Measurements from ENCODE around the gene CAMTA1. TPM values are rescaled to one million over a fixed set of nuclear protein-coding genes. Genes with fewer than 3 reads are reported as not detected.

Gene CAMTA1
- total and polyA plus RNA-seq, 8 donors: 42.8 to 213 (median 118) TPM

DNA sequence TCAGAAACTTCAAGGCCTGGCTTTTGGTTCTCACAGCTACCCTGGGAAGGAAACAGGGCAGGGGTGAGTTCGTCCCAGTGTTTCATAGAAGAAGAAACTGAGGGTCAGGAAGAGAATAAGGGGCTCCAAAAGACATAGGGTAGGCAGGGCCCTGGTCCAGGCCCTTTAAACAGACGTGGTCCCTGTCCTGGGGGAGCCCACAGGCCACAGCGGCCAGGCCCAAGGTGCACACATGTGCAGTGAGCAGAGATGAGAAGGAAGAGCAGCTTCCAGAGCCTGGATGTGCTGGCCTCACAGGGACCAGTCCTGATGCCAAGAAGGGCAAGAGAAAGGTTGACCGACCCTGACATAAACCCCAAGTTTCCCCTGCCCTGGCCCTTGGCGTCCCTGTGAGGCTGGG lies 690.4 kb downstream of the CAMTA1 start:
- no peak for TF ChIP-seq POLR2AphosphoS5 (IDR thresholded peaks at IDR 0.05)
- TF ChIP-seq, protein P1, sequence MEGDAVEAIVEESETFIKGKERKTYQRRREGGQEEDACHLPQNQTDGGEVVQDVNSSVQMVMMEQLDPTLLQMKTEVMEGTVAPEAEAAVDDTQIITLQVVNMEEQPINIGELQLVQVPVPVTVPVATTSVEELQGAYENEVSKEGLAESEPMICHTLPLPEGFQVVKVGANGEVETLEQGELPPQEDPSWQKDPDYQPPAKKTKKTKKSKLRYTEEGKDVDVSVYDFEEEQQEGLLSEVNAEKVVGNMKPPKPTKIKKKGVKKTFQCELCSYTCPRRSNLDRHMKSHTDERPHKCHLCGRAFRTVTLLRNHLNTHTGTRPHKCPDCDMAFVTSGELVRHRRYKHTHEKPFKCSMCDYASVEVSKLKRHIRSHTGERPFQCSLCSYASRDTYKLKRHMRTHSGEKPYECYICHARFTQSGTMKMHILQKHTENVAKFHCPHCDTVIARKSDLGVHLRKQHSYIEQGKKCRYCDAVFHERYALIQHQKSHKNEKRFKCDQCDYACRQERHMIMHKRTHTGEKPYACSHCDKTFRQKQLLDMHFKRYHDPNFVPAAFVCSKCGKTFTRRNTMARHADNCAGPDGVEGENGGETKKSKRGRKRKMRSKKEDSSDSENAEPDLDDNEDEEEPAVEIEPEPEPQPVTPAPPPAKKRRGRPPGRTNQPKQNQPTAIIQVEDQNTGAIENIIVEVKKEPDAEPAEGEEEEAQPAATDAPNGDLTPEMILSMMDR (IDR thresholded peaks at IDR 0.05): no peak
- TF ChIP-seq POLR2A (IDR thresholded peaks at IDR 0.05): no peak
- intact Hi-C loops (cut with DNase I; ENCODE audit: low total_unique reads): no loop called here
- no peaks in the 10 kb centered on the region for H3K9me3 ChIP-seq

DNA sequence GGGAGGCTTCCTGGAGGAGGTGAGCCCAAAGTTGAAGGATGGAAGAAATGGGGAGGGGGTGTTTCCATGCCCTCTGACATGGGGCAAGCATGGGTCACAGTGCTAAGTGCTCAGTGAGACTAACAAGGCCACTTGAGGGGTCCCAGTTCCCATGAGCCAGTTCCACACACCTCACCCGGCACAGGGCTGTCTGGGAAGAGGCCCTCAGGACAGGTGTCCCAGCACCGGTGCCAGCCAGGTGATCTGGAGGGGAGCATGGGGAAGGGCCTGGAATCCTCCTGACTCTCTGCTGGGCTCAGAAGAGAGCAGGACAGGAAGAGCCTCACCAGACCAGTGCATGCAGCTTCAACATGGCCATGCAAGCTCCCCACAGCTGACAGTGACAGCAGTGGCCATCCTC lies 691.1 kb downstream of the CAMTA1 start:
- Histone ChIP-seq H3K9me3 (no peaks in the 10 kb centered on the region), H3K27me3 (no peaks in the 10 kb centered on the region), H3K4me3 (no peak overlapping the region), H3K4me1 (peaks cover 0 to 29% (median 10%) of the 10 kb centered on the region in 4 donors), H3K36me3 (no peaks in the 10 kb centered on the region), H3K27ac (no peak overlapping the region)
- no peak for DNase-seq
- intact Hi-C loops (cut with DNase I; ENCODE audit: low total_unique reads): no loop called here
- no peak for TF ChIP-seq POLR2AphosphoS5 (IDR thresholded peaks at IDR 0.05)
- TF ChIP-seq POLR2A (IDR thresholded peaks at IDR 0.05): no peak
- TF ChIP-seq, protein P1 (IDR thresholded peaks at IDR 0.05): no peak
- no peak for TF ChIP-seq EP300 (IDR thresholded peaks at IDR 0.05)
- 85 to 100% (median 92%) methylated on average over 1 to 2 of the region's 2 CpGs for WGBS, 5 donors

More for the DNA sequence above, 690.4 kb downstream of the CAMTA1 start:
- H3K4me1 ChIP-seq: peaks cover 0 to 36% (median 17%) of the 10 kb centered on the region in 4 donors
- no peaks in the 10 kb centered on the region for H3K27me3 ChIP-seq
- no peaks in the 10 kb centered on the region for H3K36me3 ChIP-seq
- no peak overlapping the region for H3K27ac ChIP-seq
- no peak for DNase-seq
- WGBS, 5 donors: 79 to 86% (median 80%) methylated on average over 4 to 5 of the region's 5 CpGs
- no peak overlapping the region for H3K4me3 ChIP-seq

DNA sequence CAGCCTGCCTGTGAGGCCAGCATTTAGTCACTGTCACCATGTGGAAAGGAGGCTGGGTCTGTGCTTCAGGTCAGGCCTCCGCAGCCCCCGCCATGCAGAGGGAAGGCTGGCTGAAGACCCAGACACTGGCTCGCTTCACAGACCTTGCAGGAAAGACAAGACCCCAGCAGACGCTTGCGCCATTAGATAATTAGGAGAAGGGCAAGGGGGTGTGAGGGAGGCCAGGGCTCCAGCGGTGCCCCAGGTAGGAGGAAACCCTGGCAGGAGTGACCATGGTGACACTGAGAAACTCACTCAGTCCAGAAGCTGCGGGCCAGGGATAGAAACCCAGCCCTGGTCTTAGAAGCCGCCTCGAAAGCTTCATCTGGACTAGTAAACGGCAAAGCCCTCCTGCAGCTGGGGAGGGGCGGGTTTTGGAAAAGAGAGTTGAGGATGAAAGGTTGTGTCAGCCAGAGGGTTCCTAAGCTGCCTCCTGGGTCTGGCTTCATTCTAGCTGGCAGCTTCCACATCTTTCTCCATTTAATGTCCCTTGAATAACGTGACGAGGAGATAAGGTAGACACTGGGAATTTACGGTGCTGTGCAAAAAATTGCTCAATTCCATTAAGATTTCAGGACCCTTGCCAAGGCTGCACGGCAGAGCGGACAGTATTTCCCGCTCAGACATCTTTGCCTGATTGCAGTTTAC lies 691.8 kb downstream of the CAMTA1 start:
- Histone ChIP-seq H3K27me3 (no peaks in the 10 kb centered on the region), H3K9me3 (no peaks in the 10 kb centered on the region), H3K4me1 (peaks cover 0 to 23% (median 6%) of the 10 kb centered on the region in 4 donors), H3K27ac (no peak overlapping the region), H3K4me3 (no peak overlapping the region), H3K36me3 (no peaks in the 10 kb centered on the region)
- DNase-seq: no peak
- TF ChIP-seq EP300 (IDR thresholded peaks at IDR 0.05) (no peak), POLR2A (IDR thresholded peaks at IDR 0.05) (no peak), POLR2AphosphoS5 (IDR thresholded peaks at IDR 0.05) (no peak)
- TF ChIP-seq, protein P1 (IDR thresholded peaks at IDR 0.05): no peak
- intact Hi-C loops (cut with DNase I; ENCODE audit: low total_unique reads): no loop called here
- 74 to 81% (median 76%) methylated on average over 15 to 17 of the region's 17 CpGs for WGBS, 5 donors

DNA sequence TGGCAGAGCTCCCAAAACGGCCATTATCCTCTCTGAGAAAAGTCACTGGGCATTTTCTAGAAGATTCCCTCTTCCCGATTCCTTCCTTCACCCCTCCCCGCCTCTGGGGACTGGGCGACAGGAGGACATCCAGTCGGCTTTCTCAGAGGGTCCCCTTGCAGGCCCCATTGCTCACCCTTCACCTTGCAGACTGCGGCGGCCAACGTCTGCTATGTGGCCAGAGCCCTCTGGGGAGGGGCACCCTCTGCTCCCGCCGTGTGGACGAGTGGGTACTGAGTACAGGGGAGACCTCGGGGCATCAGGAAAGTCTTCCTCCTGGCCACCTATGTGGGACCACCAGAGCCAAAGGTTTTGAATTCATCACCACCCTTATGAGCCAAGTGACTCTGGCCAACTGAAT lies 692.3 kb downstream of the CAMTA1 start:
- no peak for DNase-seq
- Histone ChIP-seq H3K27ac (peak overlapping the region in 4 of 5 donors; percentile 62 to 78 (median 66)), H3K27me3 (no peaks in the 10 kb centered on the region), H3K4me3 (no peak overlapping the region), H3K4me1 (peaks cover 0 to 21% (median 6%) of the 10 kb centered on the region in 4 donors), H3K9me3 (no peaks in the 10 kb centered on the region), H3K36me3 (no peaks in the 10 kb centered on the region)
- 76 to 88% (median 79%) methylated on average over 12 of the region's 12 CpGs for WGBS, 5 donors
- intact Hi-C loops (cut with DNase I; ENCODE audit: low total_unique reads): no loop called here
- TF ChIP-seq EP300 (IDR thresholded peaks at IDR 0.05): no peak
- TF ChIP-seq POLR2AphosphoS5 (IDR thresholded peaks at IDR 0.05): no peak
- TF ChIP-seq, protein P1 (IDR thresholded peaks at IDR 0.05): no peak
- TF ChIP-seq POLR2A (IDR thresholded peaks at IDR 0.05): no peak

All from stomach (tissue), 9 donors.